HG03342 (cell line): Measurements from ENCODE around the gene ELOF1.
A peak's percentile ranks its signal among the peaks of the same experiment; 100 is the strongest.
"Not testable (repeated sequence)": the region's sequence is repeated elsewhere in the genome, so short reads cannot be mapped to it uniquely, and the experiment has no call there.

Source experiments
- ATAC-seq: cut with Tn5 transposase; IDR thresholded peaks from one replicate; pipeline ENCODE4 v1.9.1; 2021; ENCODE audit warnings: mild to moderate bottlenecking, moderate library complexity; ENCODE audit not compliant: unreplicated experiment

ELOF1 gene

DNA sequence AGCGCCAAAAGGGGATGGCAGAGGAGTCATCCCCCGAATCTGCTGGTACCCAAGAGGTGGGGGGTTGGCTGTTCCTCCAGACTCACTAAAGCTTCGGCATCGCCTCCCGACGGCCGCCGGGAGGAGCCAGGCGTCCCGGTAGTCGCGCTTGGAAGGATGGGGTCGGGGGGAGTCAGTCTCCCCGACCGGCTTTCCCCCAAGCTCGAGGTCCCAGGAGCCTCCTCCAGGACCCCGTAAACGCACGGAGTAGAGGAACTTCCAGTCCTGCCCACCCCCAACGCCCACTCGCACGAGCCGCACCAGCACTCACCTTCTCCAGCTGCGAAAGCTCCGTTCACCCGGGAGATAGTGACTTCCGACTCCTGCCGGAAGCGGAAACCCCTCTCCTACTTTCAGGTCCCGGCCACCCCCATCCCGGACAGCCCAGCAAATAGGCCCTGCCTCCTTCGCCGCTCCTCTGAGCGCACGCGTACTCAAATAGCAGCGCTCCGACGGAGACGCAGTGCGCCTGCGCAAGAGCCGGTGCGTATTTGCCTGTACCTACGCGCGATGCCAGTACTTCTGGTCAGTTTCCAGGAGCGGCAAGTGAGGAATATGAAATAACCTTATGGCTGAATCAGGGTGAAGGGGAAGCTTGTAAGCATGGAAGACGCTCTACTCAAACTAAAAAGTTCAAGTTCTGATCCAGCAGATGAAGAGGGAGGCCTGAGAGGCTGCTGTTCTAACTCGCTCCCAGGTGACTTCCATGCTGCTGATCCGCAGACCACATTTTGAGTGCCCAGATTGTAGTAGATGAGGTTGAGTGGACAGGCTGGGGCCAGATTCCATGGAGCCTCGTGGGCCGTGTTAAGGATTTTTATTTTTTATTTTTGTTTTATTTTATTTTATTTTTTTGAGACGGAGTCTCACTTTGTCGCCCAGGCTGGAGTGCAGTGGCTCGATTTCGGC lies at the start of gene ELOF1:
Gene ELOF1 (minus strand): TSS at position 350 of the 948 bp plus-strand sequence. CDS start 4,883 bp downstream, outside the sequence.
- ATAC-seq = peak; percentile 70

DNA sequence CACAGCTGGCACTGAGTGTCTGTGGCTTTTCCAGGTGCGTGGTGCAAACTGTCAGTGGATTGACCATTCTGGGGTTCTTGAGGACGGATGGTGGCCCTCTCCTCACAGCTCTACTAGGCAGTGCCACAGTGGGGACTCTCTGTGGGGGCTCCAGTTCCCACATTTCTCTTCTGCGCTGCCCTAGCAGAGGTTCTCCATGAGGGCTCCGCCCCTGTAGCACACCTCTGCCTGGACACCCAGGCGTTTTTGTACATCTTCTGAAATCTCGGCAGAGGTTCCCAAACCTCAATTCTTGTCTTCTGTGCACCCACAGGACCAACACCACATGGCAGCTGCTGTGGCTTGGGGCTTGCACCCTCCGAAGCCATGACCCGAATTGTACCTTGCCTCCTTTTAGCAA lies 47.5 kb upstream of the ELOF1 start:
- ATAC-seq = no peak

DNA sequence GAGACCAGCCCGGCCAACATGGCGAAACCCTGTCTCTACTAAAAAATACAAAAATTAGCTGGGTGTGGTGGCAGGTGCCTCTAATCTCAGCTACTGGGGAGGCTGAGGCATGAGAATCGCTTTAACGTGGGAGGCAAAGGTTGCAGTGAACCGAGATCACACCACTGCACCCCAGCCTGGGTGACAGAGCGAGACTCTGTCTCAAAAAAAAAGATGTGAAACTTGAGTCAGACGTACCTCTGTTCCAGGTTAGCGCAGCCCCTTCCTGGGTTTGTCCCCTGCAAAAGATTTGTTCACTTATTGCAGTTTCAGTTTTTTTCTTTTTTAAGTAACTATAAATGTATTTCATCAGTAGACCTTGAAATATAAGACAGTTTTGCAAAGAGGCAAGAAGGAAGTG lies 40.7 kb upstream of the ELOF1 start:
- ATAC-seq = not testable (repeated sequence)

DNA sequence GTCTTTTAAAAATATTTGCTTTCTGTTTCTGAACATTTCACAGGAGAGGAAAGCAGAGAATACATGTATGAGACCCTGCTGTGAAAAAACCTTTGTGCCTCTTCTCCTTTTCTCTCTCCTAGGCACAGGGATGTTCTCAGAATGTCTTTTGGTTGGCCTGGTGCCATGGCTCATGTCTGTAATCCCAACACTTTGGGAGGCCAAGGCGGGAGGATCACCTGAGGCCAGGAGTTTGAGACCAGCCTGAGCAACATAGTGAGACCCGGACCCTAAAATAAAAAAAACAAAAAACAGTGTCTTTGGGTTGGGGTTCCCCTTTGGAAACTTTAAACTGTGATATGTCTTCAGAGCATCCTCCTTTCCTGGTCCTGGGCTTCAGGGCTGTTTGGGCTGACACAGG lies 39.7 kb upstream of the ELOF1 start:
- ATAC-seq = no peak

DNA sequence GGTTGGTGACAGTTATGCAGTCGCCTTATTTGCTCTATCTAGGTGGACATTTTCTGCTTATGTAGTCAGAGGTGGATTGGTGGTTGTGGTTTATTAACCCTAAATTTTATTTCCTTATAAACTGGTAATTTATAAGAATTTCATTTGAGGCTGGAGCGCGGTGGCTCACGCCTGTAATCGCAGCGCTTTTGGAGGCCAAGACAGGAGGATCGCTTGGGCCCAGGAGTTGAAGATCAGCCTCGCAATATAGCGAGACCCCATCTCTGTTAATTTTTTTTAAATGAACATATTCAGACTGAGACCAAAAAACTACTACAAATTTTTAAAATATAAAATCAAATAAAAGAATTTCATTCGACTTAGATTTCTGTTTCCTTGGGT lies 39.1 kb upstream of the ELOF1 start:
- no peak for ATAC-seq

DNA sequence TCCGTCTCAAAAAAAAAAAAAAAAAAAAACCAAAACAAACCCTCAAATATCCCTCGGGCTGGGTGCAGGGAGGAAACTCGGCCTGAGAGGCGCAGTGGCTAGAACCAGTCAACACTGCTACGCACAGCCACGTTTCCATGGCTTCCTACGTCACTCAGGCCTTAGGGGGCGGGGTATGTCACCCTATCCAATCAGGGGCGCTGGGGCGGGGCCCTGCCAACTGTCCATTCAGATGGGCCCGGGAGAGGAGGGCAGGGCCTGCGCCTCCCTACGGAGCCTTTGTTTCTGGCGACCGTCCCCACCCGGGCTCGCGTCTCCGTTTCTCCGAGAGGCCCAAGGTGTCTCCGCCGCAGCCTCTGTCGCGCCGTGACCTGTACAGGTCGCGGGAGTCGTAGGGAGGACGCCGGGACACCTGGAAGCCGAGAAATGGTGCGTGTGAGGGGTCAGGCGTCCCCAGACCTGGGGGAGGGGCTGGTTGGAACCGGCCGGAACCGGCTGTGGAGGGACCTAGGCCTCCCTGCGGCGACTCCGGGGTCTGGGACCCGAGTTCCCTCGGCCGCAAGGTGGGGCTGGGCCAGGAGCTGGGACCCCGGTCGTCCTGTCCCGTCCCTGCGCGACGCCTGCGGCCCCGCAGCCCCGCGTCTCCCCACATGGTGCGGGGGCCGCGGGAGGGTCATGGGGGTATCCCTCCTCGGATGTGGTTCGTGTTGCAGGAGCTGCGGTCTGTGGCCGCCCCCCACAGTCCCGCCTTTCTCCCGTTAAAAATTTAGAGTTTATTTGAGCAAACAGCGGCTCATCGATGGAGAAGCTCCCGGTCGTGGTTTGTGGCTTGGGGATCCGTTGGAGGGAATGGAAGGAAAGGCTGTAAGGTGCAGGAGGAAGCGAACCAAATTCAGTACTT lies 38.4 kb upstream of the ELOF1 start, which contains the start of gene ZNF627:
Gene ZNF627 (plus strand): TSS at position 282 of the 901 bp plus-strand sequence. CDS start 145 bp downstream, at position 427.
- peak; percentile 98 for ATAC-seq

DNA sequence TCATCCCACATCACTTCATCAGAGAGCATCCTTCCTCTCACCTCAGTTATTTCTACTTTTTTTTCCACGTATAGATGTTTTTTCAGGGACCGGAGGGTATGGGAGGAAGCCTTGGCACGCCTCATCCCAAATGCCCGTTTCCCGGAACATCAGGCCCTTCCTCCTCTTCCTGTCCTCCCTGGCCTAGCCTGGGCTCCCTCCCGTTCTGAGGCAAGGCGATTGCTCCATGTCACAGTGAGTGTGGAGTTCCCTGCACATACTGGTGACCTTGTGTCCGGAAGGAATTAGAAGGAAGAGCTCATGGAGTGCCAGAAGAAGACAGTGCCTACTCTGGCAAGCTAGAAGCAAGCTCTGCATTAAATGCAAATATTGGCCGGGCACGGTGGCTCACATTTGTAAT lies 37.1 kb upstream of the ELOF1 start:
- no peak for ATAC-seq

DNA sequence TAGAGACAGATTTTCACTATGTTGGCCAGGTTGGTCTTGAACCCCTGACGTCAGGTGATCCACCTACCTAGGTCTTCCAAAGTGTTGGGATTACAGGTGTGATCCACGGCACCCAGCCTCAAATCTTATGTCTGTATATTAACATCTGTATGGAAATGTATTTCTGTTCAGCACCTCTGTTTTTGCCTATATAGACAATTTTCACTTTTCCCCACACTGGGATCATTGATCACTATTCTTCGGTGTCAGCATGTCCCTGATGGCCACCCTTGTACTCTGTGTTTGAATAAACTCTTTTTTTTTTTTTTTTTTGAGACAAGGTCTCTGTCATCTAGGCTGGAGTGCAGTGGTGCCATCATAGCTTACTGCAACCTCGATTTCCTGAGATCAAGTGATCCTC lies 35.1 kb upstream of the ELOF1 start:
- ATAC-seq = no peak

DNA sequence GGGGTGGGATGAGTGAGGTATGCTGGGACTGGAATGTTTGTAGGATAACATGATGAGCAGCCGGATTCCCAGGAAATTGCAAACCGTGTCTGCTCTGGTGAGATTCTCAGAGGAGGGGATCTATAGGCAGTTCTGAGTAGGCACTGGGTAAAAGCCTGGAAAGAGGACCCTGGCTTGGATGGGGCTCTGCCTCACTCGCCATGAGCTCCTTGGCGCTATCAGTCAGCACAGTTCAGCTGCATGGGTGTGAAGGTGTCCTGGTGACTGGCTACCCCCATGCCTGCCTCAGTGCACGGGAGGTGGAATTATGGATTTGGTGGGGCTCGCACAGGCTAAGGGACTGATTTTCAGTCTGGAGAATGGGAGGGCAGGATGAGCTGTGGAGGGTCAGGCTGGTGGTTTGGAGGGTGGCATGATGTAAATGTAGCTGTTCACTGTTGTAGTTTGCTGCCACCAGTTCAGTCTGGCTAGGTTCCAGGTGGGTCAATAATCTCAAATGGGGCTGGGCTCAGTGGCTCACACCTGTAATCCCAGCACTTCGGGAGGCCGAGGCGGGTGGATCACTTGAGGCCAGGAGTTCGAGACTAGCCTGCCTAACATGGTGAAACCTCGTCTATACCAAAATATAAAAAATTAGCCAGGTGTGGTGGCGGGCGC lies 29.1 kb upstream of the ELOF1 start:
- ATAC-seq = no peak

DNA sequence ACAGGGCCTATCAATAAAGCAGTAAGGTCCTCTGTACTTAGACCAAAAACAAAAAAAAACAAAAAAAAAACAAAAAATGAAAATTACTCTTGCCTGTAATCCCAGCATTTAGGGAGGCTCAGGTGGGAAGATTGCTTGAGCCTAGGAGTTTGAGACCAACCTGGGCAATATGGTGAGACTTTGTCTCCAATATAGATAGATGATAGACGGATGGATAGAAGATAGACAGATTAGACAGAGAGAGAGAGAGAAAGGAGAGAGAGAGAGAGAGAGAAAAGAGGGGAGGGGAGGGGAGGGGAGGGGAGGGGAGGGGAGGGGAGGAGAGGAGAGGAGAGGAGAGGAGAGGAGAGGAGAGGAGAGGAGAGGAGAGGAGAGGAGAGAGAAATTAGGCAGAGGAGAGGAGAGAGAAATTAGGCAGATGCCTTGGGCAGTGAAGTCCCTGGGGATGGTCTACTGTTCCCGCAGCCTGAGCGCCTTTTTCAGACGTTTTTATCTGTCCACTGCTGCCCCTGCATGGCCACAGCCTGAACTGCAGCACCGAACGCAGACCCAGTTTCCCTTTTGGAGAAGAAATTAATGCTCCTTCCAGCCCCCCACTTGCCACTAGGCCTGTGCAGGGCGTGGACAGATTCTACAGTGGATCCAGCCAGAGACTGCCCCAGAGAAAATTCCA lies 28.4 kb upstream of the ELOF1 start:
- no peak for ATAC-seq

DNA sequence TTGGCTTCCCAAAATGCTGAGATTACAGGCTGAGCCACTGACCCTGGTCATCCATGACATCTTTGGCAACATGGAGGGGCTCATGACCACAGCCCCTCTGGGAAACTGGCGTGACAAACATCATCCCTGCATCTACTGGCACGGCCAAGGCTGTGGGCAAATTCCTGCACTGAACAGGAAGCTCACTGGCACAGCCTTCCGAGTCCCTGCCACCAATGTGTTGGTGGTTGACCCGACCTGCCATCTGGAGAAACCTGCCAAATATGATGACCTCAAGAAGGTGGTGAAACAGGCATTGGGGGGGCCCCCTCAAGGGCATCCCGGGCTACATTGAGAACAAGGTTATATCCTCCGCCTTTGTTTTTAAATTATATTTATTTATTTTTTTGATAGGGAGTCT lies 27.3 kb upstream of the ELOF1 start:
- no peak for ATAC-seq

DNA sequence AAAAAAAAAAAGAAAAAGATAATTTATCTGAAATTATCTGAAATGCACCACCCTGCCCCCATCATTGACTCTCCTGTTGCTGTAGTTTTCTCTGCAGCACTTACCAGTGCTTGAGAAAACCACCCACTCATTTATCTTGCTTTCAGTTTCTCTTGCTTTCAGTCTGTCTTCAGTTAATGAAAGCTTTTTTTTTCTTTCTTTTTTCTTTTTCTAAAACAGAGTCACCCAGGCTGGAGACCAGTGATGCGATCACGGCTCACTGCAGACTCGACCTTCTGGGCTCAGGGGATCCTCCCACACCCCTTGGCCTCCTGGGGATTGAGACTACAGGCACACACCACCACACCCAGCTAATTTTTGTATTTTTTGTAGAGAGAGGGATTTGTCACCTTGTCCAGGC lies 22.7 kb upstream of the ELOF1 start:
- ATAC-seq = peak; percentile 59

DNA sequence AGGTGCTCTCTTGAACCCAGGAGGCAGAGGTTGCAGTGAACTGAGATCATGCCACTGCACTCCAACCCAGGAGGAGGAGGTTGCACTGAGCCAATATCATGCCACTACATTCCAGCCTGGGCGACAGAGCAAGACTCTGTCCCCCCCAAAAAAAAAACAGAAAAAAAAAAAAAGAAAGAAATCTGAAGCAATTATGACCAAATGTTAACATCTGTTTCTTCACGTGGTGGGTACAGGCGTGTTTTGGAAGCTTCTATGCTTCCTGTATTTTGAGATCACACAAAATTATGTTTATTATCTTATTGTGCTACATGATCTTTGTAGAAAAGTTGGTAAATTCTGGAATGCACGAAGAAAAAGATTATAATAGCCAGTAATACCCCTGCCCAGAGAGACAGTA lies 21.1 kb upstream of the ELOF1 start:
- ATAC-seq = no peak

DNA sequence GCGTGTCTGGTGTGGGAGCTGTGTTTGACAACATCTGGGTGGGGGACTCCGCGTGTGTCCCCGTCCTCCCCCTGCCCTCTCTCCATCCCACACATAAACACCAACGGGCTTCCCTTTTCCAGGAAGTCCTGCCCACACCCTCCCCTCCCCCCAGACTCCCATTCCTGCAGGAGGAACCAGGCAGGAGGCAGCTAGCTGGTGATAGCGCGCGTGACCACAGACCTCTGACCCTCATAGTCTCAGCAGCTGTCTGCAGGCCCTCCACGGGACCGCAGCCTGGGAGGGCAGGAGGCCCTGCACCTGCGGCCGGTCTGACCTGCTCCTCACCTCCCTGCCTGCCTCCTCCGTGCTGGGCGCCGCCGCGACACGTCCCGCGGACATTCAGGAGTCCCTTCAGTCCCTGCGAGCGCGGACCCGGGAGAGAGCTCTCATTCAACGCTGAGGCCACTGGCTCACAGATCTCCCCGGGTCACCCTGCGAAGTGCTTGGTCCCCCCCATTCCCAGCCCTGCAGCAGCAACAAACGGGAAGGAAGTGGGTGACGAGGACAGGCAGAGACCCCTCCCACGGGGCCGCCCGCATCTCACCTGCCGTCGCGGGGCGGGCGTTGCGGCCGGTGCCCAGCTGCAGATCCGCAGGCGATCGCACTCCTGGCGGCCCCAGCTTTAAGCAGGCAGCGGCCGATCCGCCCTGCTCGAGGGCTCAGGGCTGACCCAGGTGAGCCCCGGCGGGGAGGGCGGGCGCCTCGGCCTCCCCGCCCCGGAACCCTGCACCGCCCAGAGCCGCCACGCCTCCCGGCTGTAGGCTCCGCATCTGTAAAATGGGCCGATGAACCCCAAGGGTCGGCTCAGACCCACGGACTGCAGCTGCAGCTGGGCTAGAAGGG lies 19.5 kb upstream of the ELOF1 start:
- no peak for ATAC-seq

DNA sequence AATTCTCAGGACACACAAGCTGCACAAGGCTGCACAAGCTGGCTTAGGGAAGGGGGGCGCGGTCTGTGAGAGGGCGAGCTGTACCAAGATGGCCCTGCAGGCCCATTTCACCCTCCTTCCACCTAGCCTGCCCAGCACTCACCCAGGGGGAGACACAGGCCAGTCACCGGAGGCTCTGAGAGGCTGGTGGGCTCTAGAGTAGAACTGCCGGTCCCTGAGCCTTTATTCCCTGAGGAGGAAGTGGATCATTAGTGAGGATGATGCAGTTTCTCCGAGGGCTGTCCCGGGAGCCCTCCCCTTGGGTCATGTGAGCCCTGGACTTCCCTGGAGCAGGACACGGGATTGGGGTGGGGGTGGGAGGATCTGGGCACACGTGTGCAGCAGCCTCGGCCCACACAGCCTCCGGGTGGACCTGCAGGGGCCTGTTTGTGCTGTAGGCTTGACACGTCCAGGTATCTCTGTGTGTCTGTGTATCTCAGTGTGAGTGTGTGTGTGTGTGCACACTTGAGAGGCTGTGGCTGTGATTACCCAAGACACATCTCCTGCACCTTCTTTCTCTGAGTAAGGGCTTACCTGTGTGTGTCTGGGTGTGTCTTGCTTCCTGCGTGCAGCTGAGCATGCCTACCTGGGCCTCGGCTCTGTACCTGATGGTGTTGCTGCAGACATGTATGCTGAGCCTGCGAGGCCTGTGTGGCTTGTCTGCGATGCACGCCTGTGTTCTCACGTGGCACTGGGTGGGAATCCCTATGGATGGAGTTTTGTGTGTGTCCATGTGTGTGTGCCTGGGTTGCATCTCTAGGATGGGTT lies 18.6 kb upstream of the ELOF1 start, which contains the start of gene ACP5:
Gene ACP5 (minus strand): TSS at position 195 of the 807 bp plus-strand sequence. CDS start 328 bp downstream, outside the sequence.
- no peak for ATAC-seq

DNA sequence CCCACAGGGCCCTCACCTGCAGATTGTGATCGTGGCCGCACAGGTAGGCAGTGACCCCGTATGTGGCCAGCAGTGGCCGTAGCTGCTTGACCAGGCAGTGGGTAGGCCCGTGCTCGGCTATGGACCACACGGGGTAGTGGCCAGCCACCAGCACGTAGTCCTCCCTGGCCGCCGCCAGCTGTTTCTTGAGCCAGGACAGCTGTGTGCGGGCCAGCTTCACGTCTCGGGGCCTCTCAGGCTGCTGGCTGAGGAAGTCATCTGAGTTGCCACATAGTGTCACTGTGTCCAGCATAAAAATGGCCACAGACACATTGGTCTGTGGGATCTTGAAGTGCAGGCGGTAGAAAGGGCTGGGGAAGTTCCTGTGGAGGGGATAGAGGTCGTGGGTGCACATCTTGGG lies 17.2 kb upstream of the ELOF1 start:
- no peak for ATAC-seq

DNA sequence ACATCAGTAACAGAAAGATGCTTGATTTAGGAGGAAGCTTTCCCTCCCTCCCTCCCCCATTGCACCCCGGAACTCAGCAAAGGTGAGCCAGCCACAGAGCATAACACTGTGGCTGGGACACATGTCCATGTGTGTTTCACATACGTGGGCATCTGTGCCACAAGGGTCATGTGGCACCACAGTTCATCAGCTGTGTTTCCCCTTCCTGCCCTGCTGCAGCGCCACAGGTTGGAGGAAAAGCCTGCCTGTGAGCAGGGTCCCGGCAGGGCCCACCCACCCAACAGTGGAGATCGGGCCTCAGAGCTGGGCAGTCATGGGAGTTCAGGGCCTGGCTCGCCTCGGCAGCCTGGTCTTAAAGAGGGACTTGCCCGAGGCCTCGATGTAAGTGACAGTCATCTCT lies 15.7 kb upstream of the ELOF1 start:
- ATAC-seq = no peak

DNA sequence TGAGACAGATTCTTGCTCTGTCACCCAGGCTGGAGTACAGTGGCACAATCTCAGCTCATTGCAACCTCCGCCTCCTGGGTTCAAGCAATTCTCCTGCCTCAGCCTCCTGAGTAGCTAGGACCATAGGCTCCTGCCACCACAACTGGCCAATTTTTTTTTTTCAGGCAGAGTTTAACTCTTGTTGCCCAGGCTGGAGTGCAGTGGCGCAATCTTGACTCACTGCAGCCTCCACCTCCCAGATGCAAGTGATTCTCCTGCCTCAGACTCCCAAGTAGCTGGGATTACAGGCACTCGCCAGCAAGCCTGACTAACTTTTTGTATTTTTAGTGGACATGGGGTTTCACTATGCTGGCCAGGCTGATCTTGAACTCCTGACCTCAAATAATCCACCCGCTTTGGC lies 14.7 kb upstream of the ELOF1 start:
- ATAC-seq = not testable (repeated sequence)

DNA sequence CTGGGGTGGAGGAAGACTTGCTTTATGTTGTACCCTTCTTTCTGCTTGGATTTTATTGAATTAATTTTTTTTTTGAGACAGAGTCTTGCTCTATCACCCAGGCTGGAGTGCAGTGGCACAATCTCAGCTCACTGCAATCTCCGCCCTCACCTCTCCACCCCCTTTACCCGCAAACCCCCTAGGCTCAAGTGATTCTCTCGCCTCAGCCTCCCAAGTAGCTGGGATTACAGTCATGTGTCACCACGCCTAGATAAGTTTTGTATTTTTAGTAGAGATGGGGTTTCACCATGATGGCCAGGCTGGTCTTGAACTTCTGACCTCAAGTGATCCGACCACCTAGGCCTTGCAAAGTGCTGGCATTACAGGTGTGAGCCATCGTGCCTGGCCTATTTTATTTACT lies 14.3 kb upstream of the ELOF1 start:
- not testable (repeated sequence) for ATAC-seq
